ENCODE results near the gene ARHGEF4. TPM values are rescaled to one million over a fixed set of nuclear protein-coding genes. Genes with fewer than 3 reads are reported as not detected.
"Not testable (repeated sequence)": the region's sequence is repeated elsewhere in the genome, so short reads cannot be mapped to it uniquely, and the experiment has no call there.

The ARHGEF4 gene
- total and polyA plus RNA-seq, 2 experiments from 2014 or later = 4.6 to 16.6 TPM

DNA sequence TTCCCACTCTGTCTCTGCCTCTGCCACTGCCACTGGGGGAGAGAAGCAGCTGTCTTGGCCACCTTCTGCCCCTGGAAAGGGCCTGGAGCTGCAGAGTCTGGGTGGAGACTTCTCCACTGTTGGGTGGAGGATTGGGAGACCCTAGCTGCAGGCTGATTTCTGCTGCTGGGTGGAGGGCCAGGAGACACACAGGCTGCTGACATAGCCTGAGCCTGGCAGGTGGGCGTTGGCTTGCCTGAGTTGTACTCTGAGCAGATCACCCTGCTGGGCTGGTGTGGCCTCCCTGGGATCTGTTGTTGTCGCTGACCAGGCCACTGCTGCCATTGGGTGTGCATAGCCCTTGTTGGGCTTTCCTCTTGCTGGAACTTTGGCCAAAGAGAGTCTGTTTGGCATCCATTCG lies 64.3 kb downstream of the ARHGEF4 start:
- H3K9me2 ChIP-seq (ENCODE audit: insufficient read depth) = peaks cover 4% of the 10 kb centered on the region; the same call in 1 of the 2 replicates
- no peaks in the 10 kb centered on the region for H3K36me3 ChIP-seq (ENCODE audit: insufficient read depth)
- no peak overlapping the region for H2AFZ ChIP-seq
- peaks cover 8% of the 10 kb centered on the region; the same call in 2 of the 3 replicates for H3K9me3 Mint-ChIP-seq
- H3K4me1 ChIP-seq (ENCODE audit: insufficient read depth) = peaks cover 16% of the 10 kb centered on the region
- H3K27ac ChIP-seq (ENCODE audit: low read depth) = no peak overlapping the region
- H3K4me2 ChIP-seq = no peak overlapping the region
- DNase-seq (ENCODE audit: low spot score) = no peak
- peak; percentile 17 for ATAC-seq
- no peak overlapping the region for H3K27ac Mint-ChIP-seq
- H3K4me1 Mint-ChIP-seq = peaks cover 36% of the 10 kb centered on the region
- H3K4me3 Mint-ChIP-seq = no peak overlapping the region
- H3K36me3 Mint-ChIP-seq (ENCODE audit: low read depth) = peaks cover 9% of the 10 kb centered on the region; the same call in 2 of the 3 replicates
- H3F3A ChIP-seq (replicated peaks; ENCODE audit: low read depth) = no peaks in the 10 kb centered on the region
- H3K27me3 ChIP-seq (ENCODE audit: insufficient read depth) = no peaks in the 10 kb centered on the region
- H3K4me3 ChIP-seq = no peak overlapping the region
- H3K79me2 ChIP-seq (replicated peaks; ENCODE audit: insufficient read depth) = no peaks in the 10 kb centered on the region
- no peaks in the 10 kb centered on the region for H4K20me1 ChIP-seq (replicated peaks; ENCODE audit: insufficient read depth)
- H3K27me3 Mint-ChIP-seq (ENCODE audit: insufficient read depth, low read depth, poor library complexity) = peaks cover 2% of the 10 kb centered on the region
- TF ChIP-seq REST (IDR thresholded peaks at IDR 0.05; ENCODE audit: unreplicated experiment) = no peak
- no peak for TF ChIP-seq ZNF331 (CRISPR knock-in tag; IDR thresholded peaks at IDR 0.05; ENCODE audit: low read depth)
- TF ChIP-seq ZNF462 (CRISPR knock-in tag; IDR thresholded peaks at IDR 0.05) = no peak
- TF ChIP-seq EZH2phosphoT487 (IDR thresholded peaks at IDR 0.05; ENCODE audit: unreplicated experiment) = no peak
- TF ChIP-seq, protein P1, sequence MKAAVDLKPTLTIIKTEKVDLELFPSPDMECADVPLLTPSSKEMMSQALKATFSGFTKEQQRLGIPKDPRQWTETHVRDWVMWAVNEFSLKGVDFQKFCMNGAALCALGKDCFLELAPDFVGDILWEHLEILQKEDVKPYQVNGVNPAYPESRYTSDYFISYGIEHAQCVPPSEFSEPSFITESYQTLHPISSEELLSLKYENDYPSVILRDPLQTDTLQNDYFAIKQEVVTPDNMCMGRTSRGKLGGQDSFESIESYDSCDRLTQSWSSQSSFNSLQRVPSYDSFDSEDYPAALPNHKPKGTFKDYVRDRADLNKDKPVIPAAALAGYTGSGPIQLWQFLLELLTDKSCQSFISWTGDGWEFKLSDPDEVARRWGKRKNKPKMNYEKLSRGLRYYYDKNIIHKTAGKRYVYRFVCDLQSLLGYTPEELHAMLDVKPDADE (IDR thresholded peaks at IDR 0.05) = no peak
- no peak for TF ChIP-seq CTCF (conservative IDR thresholded peaks at IDR 0.05; ENCODE audit: low read depth in 2 of 2)
- no peak for TF ChIP-seq ZNF114 (CRISPR knock-in tag; IDR thresholded peaks at IDR 0.05)
- no peak for TF ChIP-seq STAT1 (IDR thresholded peaks at IDR 0.05; ENCODE audit: unreplicated experiment)

- not testable (repeated sequence) for H3F3A ChIP-seq (replicated peaks; ENCODE audit: low read depth); H3K36me3 ChIP-seq (ENCODE audit: insufficient read depth); H3K27ac Mint-ChIP-seq; DNase-seq (ENCODE audit: low spot score); H3K9me2 ChIP-seq (ENCODE audit: insufficient read depth); H3K4me2 ChIP-seq; H3K4me3 Mint-ChIP-seq; H3K79me2 ChIP-seq (replicated peaks; ENCODE audit: insufficient read depth); H4K20me1 ChIP-seq (replicated peaks; ENCODE audit: insufficient read depth); H3K27ac ChIP-seq (ENCODE audit: low read depth); ATAC-seq; H2AFZ ChIP-seq; H3K27me3 Mint-ChIP-seq (ENCODE audit: insufficient read depth, low read depth, poor library complexity); H3K27me3 ChIP-seq (ENCODE audit: insufficient read depth); H3K4me3 ChIP-seq
- Mint-ChIP-seq H3K9me3 (peaks cover 14% of the 10 kb centered on the region; the same call in 2 of the 3 replicates), H3K4me1 (peaks cover 30% of the 10 kb centered on the region), H3K36me3 (ENCODE audit: low read depth) (peaks cover 14% of the 10 kb centered on the region; the same call in 2 of the 3 replicates)
- peaks cover 14% of the 10 kb centered on the region for H3K4me1 ChIP-seq (ENCODE audit: insufficient read depth)
Measured at GRCh38 chr2:130901626-130902025, 64.9 kb downstream of the ARHGEF4 start.

Measured in GM23338 (cell line).